Lower lobe of right lung (tissue), 2 donors: ENCODE measurements around the gene GNL1. TPM values are rescaled to one million over a fixed set of nuclear protein-coding genes. Genes with fewer than 3 reads are reported as not detected.
"Not testable (repeated sequence)": the region's sequence is repeated elsewhere in the genome, so short reads cannot be mapped to it uniquely, and the experiment has no call there.

Source experiments
- ATAC-seq, 2 donors: fragments of 200-7000 bp; cut with Tn5 transposase; one replicate each; pipeline ENCODE4 v1.9.1; 2020 to 2022; ENCODE audit warnings: mild to moderate bottlenecking in 2 of 2, moderate library complexity in 2 of 2
- DNase-seq: peaks from one replicate; pipeline ENCODE4 v3.0.0-alpha.2; 2020
- H3K27ac ChIP-seq: fragments of 200-600 bp; one replicate; pipeline ENCODE4 v1.8.0; 2022
- H3K27me3 ChIP-seq: fragments of 200-600 bp; one replicate; pipeline ENCODE4 v1.8.0; 2022; ENCODE audit warnings: low read depth
- H3K36me3 ChIP-seq: fragments of 200-600 bp; one replicate; pipeline ENCODE4 v1.8.0; 2022; ENCODE audit warnings: mild to moderate bottlenecking
- H3K4me1 ChIP-seq: fragments of 200-600 bp; one replicate; pipeline ENCODE4 v1.8.0; 2022
- H3K4me3 ChIP-seq: fragments of 200-600 bp; one replicate; pipeline ENCODE4 v1.8.0; 2022; ENCODE audit warnings: mild to moderate bottlenecking
- H3K9me3 ChIP-seq: fragments of 200-600 bp; one replicate; pipeline ENCODE4 v1.8.0; 2022
- intact Hi-C: fragments of 100-400 bp; cut with DNase I; formaldehyde crosslinking; loops from one replicate; pipeline ENCODE4 v1.11.0; 2022
- total RNA-seq: library from RNA; stranded (reverse); fragmentation: NEBNext Ultra II Directional; extraction: Animal tissue kit (Norgen Biotek cat#: 25700); gene quantifications from one replicate; pipeline ENCODE4 v1.2.1, GENCODE V29; 2021
- TF ChIP-seq, protein P1 (sequence below): fragments of 200-600 bp; IDR thresholded peaks from one replicate; pipeline ENCODE4 v1.8.0; 2022; ENCODE audit warnings: antibody characterized with exemption, mild to moderate bottlenecking
- donor health status: DM: no; HTN: yes; CAD: no; lungs with severe emphysema.

Gene GNL1
- total RNA-seq, 1 donor from 2014 or later: 54.9 TPM

GRCh38 chr6:30542404-30542725 lies 13.9 kb downstream of the GNL1 start:
- no peak for DNase-seq
- peak in 1 of 2 donors; percentile 10 for ATAC-seq
- TF ChIP-seq, protein P1, sequence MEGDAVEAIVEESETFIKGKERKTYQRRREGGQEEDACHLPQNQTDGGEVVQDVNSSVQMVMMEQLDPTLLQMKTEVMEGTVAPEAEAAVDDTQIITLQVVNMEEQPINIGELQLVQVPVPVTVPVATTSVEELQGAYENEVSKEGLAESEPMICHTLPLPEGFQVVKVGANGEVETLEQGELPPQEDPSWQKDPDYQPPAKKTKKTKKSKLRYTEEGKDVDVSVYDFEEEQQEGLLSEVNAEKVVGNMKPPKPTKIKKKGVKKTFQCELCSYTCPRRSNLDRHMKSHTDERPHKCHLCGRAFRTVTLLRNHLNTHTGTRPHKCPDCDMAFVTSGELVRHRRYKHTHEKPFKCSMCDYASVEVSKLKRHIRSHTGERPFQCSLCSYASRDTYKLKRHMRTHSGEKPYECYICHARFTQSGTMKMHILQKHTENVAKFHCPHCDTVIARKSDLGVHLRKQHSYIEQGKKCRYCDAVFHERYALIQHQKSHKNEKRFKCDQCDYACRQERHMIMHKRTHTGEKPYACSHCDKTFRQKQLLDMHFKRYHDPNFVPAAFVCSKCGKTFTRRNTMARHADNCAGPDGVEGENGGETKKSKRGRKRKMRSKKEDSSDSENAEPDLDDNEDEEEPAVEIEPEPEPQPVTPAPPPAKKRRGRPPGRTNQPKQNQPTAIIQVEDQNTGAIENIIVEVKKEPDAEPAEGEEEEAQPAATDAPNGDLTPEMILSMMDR: no peak
- peak overlapping the region; percentile 76 for H3K27ac ChIP-seq
- peaks cover 25% of the 10 kb centered on the region for H3K36me3 ChIP-seq
- intact Hi-C loops: loop anchor here (10.0 kb wide), 1 partner anchor 58 kb away; the partner anchor contains the start of gene HLA-E
- H3K9me3 ChIP-seq: no peaks in the 10 kb centered on the region
- H3K4me3 ChIP-seq: peak overlapping the region; percentile 47
- H3K4me1 ChIP-seq: peaks cover 31% of the 10 kb centered on the region
- H3K27me3 ChIP-seq: no peaks in the 10 kb centered on the region

DNA sequence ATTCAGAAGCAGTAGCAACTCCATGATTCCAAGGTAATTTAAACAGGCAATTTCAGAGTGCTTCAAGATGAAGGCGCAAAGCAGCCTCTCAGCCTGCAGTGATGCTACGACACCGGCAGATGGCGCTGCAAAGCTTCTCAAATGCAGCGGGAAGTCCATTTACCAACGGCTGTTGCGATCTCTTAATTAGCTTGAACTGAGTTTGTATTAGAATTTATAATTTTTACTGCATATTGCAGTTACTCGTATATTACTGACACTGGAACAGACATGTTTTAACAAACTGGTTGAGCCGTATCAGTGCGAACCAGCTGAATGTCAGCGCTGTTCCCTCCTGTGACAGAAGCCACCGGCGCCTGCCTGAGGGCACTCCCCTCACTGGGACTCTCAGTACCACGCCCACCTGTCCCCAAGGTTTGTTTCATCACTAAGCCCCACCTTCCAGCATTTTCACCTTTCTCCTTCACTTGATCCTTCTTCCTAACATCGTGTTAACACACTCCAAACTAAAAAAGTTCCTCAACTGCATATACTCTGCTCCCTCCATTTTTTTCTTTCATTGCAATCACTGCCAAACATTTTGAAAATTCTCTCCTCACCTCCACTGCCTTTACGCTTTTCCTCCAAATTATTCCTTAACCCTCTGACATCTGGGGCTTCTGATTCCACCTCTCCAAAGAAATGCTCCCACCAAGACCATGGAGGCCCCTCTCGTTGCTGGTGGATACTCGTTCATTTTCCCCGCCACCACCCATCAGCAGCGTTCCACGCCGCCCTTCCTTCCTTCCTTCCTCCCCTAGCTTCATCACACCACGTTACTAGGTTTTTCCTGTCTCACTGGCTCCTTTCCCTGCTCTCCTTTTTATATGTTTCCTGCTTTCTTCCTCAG lies 14.5 kb downstream of the GNL1 start:
- DNase-seq (peak; percentile 83), ATAC-seq (peak; percentile 85)
- Histone ChIP-seq H3K36me3 (peaks cover 19% of the 10 kb centered on the region), H3K4me1 (peaks cover 31% of the 10 kb centered on the region), H3K27me3 (no peaks in the 10 kb centered on the region), H3K9me3 (no peaks in the 10 kb centered on the region), H3K27ac (peak overlapping the region; percentile 76), H3K4me3 (peak overlapping the region; percentile 47)
- TF ChIP-seq, protein P1: peak; percentile 99
- intact Hi-C loops: loop anchor here (10.0 kb wide), 1 partner anchor 57 kb away; the partner anchor contains the start of gene HLA-E

- H3K36me3 ChIP-seq: no peaks in the 10 kb centered on the region
- H3K27me3 ChIP-seq: no peaks in the 10 kb centered on the region
- intact Hi-C loops: no loop called here
- DNase-seq: no peak
- no peak overlapping the region for H3K27ac ChIP-seq
- TF ChIP-seq, protein P1: no peak
- no peak overlapping the region for H3K4me3 ChIP-seq
- peaks cover 17% of the 10 kb centered on the region for H3K4me1 ChIP-seq
- no peaks in the 10 kb centered on the region for H3K9me3 ChIP-seq
- ATAC-seq: no peak
Observed at GRCh38 chr6:30537931-30538330, 18.4 kb downstream of the GNL1 start.

- Histone ChIP-seq H3K9me3 (no peaks in the 10 kb centered on the region), H3K4me3 (no peak overlapping the region), H3K27ac (peak overlapping the region; percentile 25), H3K36me3 (no peaks in the 10 kb centered on the region), H3K4me1 (peaks cover 13% of the 10 kb centered on the region), H3K27me3 (no peaks in the 10 kb centered on the region)
- ATAC-seq (no peak), DNase-seq (no peak)
- intact Hi-C loops: no loop called here
- TF ChIP-seq, protein P1: no peak
Observed at GRCh38 chr6:30533460-30534294, 22.6 kb downstream of the GNL1 start.

GRCh38 chr6:30530014-30530413 lies 26.3 kb downstream of the GNL1 start:
- intact Hi-C loops: no loop called here
- DNase-seq: no peak
- Histone ChIP-seq H3K9me3 (no peaks in the 10 kb centered on the region), H3K36me3 (no peaks in the 10 kb centered on the region), H3K4me1 (peaks cover 23% of the 10 kb centered on the region), H3K27me3 (no peaks in the 10 kb centered on the region), H3K4me3 (no peak overlapping the region), H3K27ac (peak overlapping the region; percentile 26)
- no peak for ATAC-seq
- TF ChIP-seq, protein P1: no peak

DNA sequence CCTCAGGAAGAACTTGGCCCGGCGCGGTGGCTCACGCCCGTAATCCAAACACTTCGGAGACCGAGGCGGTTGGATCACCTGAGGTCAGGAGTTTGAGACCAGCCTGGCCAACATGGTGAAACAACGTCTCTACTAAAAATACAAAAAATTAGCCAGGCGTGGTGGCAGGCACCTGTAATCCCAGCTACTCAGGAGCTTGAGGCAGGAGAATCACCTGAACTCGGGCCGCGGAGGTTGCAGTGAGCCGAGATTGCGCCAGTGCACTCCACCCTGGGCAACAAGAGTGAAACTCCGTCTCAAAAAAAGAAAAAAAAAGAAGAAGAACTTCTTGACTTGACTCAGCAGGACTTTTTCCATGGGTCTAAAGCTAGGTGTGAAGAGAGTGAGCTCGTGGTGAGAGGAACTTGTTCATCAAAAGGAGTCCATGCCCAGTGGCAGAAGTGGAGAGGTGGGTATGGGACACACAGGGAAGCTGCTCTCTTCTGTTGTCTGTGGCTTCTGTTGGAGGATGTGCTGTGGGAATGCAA lies 26.9 kb downstream of the GNL1 start:
- H3K27me3 ChIP-seq, H3K36me3 ChIP-seq, H3K4me3 ChIP-seq, H3K9me3 ChIP-seq, intact Hi-C loops: not testable (repeated sequence)
- peak overlapping the region; percentile 26 for H3K27ac ChIP-seq
- ATAC-seq: peak; percentile 10 to 46
- DNase-seq: peak; percentile 54
- peaks cover 23% of the 10 kb centered on the region for H3K4me1 ChIP-seq

DNA sequence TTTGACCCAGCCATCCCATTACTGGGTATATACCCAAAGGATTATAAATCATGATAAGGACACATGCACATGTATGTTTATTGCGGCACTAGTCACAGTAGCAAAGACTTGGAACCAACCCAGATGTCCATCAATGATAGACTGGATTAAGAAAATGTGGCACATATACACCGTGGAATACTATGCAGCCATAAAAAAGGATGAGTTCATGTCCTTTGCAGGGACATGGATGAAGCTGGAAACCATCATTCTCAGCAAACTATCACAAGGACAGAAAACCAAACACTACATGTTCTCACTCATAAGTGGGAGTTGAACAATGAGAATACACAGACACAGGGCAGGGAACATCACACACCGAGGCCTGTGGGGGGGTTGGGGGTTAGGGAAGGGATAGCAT lies 29.8 kb downstream of the GNL1 start:
- H3K9me3 ChIP-seq, H3K4me3 ChIP-seq, ATAC-seq, H3K27ac ChIP-seq, H3K27me3 ChIP-seq, DNase-seq, intact Hi-C loops, H3K36me3 ChIP-seq: not testable (repeated sequence)
- peaks cover 13% of the 10 kb centered on the region for H3K4me1 ChIP-seq

GRCh38 chr6:30521952-30522351 lies 34.3 kb downstream of the GNL1 start:
- ATAC-seq, H3K27ac ChIP-seq, intact Hi-C loops, H3K4me3 ChIP-seq, DNase-seq, H3K27me3 ChIP-seq, H3K9me3 ChIP-seq, H3K36me3 ChIP-seq: not testable (repeated sequence)
- H3K4me1 ChIP-seq: peaks cover 18% of the 10 kb centered on the region
